NCI-H524 (cell line): Measurements from ENCODE around the gene TMIGD1.

Experiments
- DNase-seq, 2 experiments: peaks; one replicate each; lab custom pipeline; 2025; lab: John Stamatoyannopoulos, UW

TMIGD1 gene

DNA sequence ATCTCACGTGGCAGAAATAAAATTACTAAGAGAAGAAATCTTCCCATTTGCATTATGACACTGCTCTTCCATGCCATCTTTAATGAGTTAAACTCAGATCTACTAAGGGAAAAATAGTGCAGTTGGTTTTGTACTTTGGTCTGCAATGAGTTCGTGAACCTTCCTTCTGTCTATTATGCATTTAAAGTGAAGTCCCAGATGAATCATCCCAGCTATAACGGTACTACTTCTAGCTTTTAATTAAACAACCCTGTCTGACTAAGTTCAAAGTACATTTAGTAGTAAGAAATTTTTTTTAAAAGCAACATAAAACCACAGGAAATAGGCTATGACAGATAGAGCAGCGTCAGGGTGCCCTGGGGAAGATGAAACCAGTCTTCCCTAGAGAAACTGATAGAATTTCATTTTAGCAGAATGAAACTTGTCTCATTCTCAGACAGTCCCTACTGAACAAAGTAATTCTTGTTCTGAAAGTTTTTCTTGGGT lies 1.8 kb downstream of the TMIGD1 start:
- DNase-seq: no peak

DNA sequence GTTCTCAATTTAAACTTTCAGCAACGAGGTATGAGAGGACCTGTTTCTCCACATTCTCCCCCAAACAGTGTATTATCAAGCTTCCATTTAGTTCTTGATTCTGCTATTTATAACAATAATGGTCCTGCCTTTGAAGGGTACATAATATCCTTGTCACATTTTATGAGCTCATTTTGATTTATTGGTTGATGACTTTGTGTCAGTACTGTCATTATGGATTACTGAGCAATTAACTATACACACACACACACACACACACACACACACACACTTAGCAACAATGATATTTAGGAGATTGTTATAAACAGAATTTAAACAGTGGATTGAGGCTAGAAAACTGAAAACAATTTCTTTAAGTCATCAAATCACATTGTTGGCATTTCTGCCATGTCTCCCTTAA lies 7.0 kb downstream of the TMIGD1 start:
- no peak for DNase-seq

DNA sequence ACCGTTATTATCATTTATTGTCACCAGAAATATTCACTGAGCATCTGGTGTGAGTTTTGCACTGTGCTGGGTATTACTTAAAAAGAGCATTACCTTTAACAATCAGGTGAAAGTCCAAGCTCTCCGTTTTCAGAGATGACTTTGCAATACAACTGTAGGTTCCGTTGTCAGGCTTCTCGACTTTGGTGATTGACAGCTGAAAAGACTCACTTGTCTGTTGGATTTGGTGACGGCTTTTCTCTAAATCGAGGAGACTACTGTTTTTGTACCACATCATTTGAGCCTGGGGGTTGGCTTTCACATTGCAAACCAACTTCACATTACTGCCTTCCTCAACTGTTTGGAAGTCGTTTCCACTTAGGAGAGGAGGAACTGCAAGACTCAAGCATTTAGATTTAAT lies 9.1 kb downstream of the TMIGD1 start:
- DNase-seq: no peak

DNA sequence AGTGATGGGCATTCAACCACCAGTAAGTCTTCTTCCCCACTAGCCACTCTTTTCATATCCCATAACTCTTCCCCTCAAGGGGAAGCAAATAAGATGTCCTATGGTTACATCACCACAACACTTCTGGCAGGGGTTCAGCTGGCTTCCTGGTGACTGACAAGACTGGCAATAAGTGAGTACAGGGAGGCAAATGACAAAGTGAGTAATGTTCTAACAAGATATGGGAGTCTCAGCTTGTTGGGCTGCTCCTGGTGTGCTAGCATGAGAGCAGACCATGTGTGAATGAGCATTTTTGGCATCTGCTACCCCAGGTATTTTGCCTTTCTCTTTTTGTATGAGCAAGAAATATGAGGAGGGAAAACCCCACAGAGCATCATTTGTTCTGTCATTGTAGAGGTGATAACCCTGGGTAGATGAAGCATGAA lies 9.9 kb downstream of the TMIGD1 start:
- DNase-seq: no peak

DNA sequence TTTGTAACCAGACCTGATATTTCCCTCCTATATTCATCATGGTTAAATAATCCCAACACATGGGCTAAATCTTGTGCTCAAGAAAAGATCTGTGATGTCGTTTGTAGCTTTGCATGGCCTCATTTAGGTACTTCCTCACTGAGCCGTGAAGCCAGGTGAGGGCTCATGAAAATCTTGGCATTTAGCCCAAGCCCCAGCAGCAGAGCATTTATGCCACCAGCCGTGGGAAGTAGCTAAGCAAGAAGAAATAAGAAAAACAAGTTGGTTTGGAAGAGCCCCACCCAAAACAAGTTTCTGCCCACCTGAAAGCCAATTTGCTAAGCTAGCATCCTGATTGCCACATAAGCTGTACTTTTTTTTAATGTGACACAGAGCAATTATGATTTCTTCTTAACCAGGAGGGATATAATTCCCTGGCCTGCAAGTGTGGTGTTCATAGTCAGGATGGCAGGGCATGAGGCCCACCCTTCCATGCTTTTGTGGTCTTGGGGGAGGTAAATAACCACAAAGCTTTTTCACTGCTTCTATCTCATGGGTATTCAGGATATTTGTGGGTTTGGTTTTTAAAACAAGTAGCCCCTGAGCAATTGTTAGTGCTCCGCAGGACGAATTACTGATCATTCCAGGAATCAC lies 10.5 kb downstream of the TMIGD1 start:
- peak in 1 of 2 experiments; percentile 22 for DNase-seq

DNA sequence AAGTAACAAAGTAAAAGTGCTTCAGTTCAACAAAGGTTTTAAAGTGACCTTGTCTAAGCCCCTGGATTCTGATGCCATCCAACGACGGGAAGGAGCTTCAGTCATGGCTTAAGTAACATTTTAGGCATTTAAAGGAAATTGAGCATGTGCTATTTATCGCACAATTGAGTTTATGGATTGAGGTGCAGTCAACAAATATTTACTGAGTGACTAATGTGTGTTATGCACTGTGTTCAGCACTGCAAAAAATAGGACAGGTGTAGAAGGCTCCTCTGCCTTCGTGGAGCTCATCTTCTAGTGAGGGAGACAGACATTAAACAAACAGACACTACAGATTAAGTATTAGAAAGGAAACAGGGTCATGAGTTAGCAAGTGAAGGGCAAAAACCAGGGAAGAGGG lies 12.5 kb downstream of the TMIGD1 start:
- DNase-seq: no peak

DNA sequence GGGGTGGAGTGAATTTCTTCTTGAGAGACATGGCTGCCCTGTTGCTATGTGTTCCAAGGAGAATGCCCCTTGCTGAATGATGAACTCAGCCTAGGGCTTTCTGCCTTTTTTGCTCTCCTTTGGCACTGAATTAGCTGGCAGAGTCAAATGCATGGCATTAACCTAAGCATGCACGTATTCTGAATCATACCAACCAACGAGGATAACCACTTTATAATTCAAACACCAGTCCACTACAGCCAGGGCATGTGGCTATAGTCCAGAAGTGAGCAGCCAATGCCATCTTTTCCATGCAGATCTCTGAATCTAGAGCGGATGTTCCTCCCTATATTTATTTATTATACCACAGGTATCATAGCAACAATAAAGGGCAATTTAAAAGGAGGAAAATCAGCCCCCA lies 15.7 kb downstream of the TMIGD1 start:
- no peak for DNase-seq

DNA sequence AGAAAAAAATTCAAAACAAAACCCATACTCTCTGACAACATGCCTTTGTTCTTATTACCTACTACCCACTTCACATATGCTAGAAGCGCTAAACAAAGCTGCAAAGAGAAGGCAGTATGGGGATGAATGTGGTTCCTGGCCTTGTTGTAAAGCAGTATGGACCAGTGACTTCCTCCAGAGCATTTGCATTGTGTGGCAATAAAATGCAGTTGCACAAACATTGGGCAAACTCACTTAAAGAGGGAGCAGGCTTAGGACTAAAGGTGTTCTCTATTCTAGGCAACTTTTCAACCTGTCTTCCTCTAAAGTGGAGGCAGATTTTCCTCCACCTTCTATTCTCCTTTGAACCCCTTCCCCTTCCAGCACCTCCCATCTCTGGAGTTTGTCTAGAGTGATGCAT lies 17.1 kb downstream of the TMIGD1 start:
- no peak for DNase-seq

DNA sequence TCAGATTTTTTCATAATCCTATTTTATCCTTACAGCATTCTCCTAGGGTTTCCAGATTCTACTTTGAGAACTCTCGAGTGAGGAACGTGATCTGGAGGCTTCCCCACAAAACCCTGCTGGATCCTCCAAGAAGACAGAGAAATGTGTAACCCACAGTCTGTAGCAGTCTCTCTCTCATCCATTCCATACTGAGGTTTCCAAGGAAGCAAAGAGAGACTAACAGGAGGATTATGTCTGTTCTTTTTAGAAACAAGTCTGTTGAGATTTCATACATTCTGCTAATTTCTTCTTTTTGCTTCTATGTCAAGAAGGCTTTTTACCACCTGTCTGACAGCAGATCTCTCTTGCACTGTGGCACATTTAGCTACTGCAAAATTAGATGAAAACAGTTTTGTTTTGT lies 18.8 kb downstream of the TMIGD1 start:
- DNase-seq: no peak

DNA sequence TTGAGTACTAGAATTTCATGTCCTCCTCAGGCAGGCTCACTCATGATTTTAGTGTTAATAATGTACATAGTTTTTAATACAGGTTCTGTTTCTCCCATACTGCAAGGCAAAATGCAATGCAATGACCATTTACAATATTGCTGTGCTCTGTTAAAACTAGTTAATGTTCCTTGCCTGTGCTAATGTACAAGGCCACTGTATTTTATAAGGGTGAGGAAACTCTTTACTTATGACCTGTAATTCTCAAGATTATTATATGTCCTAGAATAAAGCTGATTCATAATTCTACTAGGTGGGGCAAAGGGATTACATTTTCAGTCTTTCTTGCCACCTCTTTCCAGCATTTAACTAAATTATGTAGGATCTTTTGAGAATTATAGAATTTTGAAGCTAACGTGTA lies 19.4 kb downstream of the TMIGD1 start:
- DNase-seq: no peak

DNA sequence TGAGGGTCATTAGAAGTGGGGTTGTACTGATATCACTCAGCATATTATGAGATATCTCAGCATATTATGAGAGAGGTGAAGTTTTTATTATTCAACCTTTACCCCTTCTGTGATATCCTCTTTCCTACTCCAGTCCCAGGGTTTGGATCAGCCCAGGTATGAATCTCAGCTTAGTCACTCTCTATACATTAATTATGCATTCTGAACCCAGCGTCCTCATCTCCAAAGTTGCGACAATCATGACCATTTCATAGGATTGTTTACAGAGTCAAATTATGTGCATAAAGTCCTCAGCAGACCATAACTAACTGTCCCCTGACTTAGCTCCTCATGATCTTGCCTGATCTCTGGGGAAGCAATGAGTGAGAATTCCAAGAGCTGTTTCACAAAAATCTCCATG lies 21.6 kb downstream of the TMIGD1 start:
- no peak for DNase-seq

DNA sequence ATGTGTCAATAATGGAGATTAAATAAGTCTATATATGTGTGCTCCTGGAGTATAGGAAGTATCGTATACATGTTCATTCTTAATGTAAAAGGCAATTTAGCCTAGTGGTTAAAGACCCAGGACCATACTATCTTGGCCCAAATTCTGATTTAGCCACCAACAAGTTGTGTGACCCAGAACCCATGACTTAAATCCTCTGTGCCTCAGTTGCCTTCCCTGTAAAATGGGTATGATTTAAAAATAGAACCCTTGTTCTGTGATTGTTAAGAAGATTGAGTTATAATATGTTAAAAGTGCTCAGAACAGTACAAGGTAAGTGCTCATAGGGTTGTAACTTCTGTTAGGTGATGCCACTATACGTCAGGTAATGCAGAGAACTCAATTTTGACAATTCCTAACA lies 23.3 kb downstream of the TMIGD1 start:
- DNase-seq: no peak

DNA sequence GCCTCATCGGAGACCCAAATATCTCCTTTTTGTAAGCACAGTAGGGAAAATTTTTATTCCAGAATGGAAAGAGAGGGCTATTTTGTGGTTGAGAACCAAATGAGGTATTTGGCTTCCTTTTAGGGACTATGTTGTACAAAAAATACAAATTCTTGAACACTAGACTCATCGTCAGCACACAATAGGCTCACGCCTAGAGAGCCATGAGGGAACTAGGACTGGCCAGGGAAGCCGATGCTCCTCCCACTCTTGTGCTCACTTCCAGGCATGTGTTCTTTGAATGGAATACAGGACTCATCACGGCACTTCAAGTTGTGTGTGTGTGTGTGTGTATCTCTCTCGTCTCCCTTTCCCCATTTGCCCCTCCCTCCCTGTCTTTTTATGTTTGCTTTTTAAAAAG lies 24.3 kb downstream of the TMIGD1 start:
- no peak for DNase-seq

DNA sequence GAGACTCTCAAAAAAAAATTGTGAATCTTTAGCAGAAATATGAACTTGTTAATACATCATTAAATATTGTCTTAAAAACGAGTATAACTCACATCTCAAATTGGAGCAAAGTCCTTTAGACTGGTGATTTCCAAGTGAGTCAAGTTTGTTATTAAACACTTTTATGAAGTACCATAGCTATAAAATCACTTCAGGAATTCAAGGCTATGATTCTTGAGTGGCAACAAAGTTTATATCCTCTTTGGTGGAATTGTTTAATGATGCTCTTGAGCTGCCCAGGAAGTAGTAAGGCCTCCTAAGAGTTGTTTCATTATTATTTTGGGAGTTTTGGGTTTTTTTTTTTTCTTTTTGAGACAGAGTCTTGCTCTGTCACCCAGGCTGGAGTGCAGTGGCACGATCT lies 25.5 kb downstream of the TMIGD1 start:
- no peak for DNase-seq

DNA sequence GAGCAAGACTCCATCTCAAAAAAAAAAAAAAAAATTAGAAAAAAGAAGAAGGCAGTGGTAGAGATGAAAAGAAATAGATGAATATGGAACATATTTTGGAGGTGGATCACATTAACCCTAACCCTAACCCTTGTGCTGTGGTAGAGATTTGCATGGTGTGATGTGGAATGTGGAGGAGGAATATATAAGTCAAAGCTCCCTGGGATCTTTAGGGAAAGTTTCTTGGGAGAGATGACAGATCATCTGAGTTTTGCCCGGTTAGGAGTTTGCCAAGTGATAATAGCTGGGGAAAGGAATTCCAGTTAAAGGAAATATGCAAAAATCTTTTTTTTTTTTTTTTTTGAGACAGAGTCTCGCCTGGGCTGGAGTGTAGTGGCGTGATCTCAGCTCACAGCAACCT lies 29.1 kb downstream of the TMIGD1 start:
- no peak for DNase-seq

DNA sequence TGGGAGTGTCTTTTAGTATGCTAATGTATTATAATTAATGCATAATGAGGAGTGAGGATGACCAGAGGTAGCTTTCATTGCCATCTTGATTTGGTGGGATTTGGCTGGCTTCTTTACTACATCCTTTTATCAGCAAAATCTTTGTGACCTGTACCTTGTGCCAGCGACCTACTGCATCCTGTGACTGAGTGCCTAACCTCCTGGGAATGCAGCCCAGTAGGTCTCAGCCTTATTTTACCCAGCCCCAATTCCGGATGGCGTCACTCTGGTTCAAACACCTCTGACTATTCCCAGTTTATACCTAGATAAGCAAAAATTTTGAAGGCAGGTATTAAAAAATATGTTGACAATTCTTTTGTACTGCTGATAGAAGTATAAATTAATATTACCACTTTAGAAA lies 31.6 kb downstream of the TMIGD1 start:
- no peak for DNase-seq

DNA sequence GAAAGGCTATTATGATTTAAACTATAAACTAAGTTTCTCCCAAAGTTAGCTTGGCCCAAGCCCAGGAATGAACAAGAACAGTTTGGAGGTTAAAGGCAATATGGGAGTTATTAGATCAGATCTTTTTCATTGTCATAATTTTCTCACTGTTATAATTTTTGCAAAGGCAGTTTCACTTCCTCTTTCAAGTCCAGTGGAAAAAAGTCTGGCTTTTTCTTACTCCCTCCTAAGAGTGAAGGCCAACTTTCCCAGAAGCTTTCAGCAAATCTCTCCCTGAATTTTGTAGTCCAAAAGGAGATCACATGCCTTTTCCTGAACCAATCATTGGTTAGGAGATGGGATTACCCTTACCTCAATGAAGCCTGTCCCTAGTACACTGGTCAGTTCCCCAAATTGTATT lies 33.0 kb downstream of the TMIGD1 start:
- DNase-seq: no peak

DNA sequence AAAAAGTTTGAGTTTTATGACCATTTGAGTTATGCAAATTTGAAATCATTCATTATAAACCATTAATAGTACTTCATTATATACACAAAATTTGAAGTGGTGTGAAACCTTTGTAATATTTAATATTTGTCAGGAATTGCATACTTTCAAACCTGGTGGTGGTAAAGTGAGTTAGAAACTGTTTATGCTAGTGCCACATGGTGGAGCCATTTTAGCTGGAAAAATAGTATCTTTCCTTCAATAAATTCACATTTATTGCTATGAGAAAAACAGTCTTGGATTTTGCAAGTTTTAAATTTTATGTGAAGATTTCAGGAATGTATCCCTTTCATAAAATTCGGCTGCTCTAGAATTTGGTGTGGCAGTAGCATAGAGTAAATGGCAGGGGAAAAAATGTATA lies 34.9 kb downstream of the TMIGD1 start:
- no peak for DNase-seq

DNA sequence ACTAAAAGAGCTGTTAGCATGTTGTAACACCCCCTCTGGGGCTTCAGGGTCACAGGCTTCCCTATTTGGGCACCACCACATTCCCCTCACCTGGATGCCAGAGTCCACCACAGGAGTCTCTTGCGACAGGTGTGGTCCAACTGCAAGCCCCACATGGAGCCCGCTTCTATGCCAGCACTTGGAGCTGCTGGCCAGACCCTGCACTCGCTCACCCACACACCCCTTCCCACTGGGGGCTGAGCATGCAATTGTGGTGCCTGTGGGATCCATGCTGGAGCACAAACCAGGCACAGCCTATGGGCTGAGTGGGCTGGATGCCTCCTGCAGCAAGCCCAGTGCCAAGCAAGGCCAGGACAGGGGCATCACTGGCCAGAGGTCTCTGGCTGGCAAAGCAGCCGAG lies 36.1 kb downstream of the TMIGD1 start:
- DNase-seq: no peak

DNA sequence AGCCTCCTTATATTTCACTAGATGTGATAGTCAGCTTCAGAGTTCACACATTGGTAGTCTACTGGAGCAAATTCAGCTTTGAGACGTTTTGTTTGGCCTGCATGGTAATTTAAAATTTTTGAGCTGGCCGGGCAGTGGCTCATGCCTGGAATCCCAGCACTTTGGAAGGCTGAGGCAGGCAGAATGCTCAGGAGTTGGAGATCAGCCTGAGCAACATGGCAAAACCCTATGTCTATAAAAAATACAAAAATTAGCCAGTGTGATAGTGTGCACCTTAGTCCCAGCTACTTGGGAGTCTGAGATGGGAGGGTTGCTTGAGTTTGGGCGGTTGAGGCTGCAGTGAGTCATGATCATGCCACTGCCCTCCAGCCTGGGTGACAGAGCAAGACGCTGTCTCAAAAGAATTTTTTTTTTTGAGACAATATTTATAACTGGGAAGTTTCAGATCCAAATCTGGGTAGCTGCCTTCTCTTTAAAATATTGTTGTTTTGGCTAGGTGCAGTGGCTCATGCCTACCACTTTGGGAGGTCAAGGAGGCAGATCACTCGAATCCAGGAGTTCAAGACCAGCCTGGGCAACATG lies 37.3 kb downstream of the TMIGD1 start:
- DNase-seq: no peak

DNA sequence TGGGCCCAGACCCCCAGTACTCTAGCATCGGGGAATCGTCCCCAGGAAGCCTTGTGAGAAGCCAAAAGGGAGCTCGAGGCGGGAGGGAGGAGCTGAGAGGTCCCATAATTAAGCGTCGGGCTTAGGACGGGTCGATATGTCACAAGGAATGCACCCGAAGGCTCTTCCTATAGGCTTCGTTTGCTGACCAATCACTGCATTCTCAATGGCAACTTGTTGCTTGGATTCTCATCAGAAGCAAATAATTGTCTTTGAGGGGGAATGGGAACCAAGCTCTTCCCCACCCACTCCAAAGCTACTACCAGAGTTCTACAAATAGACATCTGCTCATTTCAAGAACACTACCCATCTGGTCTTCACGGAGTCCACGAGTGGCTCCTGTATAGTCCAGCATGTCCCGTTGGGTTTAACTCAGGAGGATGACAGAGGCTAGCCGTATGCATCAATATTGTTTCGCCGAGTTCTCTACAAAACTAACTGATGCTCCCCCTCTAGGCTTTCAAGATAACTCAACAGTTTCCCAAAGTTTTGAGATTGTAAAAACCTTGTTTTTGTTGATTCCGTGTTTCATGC lies 41.5 kb downstream of the TMIGD1 start:
- peak; percentile 78 to 89 for DNase-seq

DNA sequence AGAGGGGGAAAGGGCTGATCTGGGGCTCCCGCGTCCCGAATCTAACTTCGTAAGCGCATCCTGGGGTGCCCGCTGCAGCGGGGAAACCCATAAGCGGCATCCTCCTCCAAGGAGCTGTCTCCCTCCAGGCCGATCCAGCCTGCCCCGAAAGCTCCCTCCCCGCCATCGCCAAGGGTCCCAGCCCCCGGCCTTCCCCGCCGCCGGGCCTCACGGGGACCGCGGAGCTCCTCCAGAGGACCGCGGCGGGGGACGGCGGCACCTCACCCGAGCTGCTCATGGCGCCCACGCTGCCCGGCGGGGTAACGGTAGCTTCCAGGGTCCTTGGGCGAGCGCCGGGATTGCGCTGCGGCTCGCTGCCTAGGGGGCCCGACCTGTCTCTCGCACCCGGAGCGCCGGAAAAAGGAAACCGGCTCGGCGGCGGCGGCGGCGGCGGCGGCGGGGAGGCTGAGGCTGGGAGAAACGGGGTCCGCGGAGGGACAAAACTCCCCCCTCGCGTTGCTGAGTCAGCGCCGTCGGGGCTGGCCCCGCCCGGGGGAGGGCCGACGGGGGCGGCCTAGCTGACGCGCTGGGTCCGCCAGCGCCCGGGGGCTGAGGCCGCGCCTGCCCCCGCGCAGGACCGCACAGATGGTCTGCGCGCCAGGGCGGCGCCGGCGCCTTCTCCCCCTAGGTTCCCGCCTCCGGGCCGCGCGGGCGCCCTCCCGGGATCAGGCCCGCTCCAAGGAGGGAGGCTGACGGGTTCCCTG lies 42.1 kb downstream of the TMIGD1 start, which contains the start of gene BLMH:
Gene BLMH (minus strand): TSS at position 402 of the 743 bp plus-strand sequence. CDS start 125 bp downstream, at position 277.
- peak; percentile 88 to 92 for DNase-seq
